Suprapubic skin (tissue), 4 donors: Measurements from ENCODE around the gene ASTN2.

ENCODE experiments used
- EP300 ChIP-seq: sonication (generic); formaldehyde crosslinking; IDR thresholded peaks from one replicate; pipeline ENCODE4 v1.6.1; 2017; ENCODE audit warnings: antibody characterized with exemption
- POLR2A ChIP-seq, 2 donors: fragments of 450-650 bp; IDR thresholded peaks; one replicate each; pipeline ENCODE4 v1.6.1; 2017; ENCODE audit warnings: antibody characterized with exemption in 2 of 2, mild to moderate bottlenecking in 2 of 2, moderate library complexity in 2 of 2
- POLR2AphosphoS5 ChIP-seq, 3 donors: sonication (generic); formaldehyde crosslinking; IDR thresholded peaks; one replicate each; pipeline ENCODE4 v1.6.1; 2017; ENCODE audit warnings: antibody characterized with exemption in 3 of 3

DNA sequence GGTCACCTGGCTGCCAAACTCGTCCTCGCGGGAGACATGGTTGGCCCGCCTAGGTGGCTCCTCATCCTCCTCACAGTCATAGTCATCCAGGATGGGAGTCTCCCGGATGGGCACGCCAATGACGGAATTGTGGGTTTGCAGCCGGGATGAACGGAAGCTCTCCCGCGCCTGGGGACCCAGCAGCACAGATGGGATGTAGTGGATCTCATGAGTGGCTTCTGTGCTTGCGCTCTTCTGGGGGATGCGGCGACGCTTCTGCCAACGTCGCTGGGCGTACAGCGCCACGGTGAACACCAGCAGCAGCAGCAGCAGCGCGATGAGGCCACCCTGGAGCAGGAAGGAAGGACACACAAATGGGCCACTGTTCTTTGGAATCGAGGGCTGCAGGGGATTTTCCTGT is 200.4 kb downstream of the ASTN2 start:
- no peak for TF ChIP-seq POLR2A (IDR thresholded peaks at IDR 0.05)
- no peak for TF ChIP-seq POLR2AphosphoS5 (IDR thresholded peaks at IDR 0.05)
- TF ChIP-seq EP300, result no peak
